ENCODE results near the gene HS3ST6.

Gene HS3ST6

DNA sequence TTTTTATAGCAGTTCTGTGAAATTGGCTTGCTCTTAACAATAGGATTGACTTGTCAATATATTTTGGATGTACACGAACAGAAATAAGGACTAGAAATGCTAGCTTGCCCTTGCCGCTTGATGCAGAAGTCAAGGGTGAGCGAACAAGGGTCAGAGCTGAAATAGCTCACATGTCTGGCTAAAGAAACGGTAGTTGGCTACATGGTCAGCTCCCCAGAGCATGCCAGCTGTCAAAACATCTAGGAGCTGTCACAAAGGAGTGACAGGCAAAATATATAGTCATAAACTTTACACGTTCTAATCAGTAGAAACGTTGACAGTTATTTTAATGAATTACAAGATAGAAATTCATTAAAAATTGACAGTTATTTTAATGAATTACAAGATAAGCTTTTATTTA lies 43.4 kb downstream of the HS3ST6 start:
- DNase-seq, result no peak

- DNase-seq, result no peak
Measured at GRCh38 chr16:1871974-1872635, 46.1 kb downstream of the HS3ST6 start, which contains the start of gene MEIOB. MEIOB (minus strand) TSS chr16:1872164; CDS start chr16:1868175, 3,989 bp downstream.

- no peak for DNase-seq
Measured at GRCh38 chr16:1870365-1871082, 47.7 kb downstream of the HS3ST6 start.

DNA sequence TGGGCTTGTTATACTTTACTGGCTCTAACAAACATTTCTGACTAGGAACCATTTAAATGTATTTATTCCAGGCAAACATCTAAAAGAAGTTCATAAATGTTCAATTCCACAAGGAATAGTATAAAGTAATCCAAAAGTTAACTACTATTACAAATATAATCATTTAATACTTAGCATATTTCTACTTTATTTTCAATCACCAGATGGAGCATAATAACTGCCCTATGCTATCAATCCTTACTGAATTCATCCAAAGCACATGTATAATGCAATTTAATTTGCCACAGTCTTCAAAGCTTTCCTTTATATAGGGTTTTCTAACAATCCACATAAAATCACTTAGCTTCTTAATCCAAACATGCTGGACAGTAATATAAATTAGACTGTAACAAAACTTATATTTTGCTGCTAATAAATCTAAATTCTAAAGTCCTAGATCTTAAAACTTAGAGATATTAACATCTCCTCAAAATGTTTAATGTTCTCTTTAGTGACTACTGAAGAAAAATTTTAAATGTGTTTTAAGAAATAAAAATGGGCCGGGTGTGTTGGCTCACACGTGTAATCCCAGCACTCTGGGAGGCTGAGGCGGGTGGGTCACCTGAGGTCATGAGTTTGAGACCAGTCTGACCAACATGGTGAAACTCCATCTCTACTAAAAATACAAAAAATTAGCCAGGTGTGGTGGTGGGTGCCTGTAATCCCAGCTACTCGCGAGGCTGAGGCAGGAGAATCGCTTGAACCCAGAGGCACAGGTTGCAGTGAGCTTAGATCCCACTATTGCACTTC lies 52.1 kb downstream of the HS3ST6 start:
- no peak for DNase-seq

DNA sequence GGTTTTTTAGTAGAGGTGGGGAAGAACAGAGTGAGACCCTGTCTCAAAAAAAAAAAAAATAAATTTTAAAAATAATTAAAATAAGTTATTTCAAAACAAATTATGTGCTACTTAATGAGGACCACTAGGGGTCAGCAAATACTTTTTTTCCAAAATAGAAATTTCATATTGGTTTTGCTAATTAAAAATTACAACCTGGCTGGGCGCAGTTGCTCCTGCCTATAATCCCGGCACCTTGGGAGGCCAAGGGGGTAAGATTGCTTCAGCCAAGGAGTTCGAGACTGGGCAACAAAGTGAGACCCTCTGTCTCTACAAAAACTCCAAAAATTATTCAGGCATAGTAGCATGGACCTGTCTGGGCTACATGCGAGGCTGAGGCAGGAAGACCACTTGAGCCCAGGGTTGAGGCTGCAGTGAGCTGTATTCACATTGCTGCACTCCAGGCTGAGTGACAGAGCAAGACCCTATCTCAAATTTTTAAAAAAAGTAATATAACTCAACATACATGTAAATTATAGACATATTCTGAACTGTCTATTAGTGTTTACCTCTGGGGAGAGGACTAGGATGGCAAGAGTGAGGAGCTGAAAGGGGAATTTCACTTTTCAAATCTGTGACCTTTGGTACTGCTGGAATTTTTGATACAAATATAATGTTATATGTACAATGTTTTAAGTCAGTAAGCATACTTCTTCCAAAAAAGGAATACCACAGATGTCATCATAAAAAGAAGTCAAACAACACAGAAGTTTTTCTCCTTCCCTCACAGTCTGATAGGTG lies 54.3 kb downstream of the HS3ST6 start:
- peak; percentile 43 for DNase-seq

DNA sequence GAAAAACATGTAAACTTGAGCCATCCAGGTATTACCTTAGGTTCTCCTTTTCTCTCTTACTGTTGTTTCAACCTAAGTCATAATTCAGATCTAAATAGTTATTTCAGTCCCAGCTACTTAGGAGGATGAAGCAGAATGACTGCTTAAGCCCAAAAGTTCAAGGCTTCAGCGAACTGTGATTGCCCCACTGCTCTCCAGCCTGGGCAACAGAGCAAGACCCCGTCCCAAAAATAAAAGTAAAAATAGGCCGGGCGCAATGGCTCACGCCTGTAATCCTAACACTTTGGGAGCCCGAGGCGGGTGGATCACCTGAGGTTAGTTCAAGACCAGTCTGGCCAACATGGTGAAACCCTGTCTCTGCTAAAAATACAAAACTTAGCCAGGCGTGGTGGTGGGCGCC lies 55.8 kb downstream of the HS3ST6 start:
- DNase-seq, result no peak

- no peak for DNase-seq
Measured at GRCh38 chr16:1861730-1862129, 56.5 kb downstream of the HS3ST6 start.

Data from NCI-H1694 treated with DMSO at 0.1 percent for 48 hours (cell line).